Measurements from ENCODE around the gene DAAM1.

- no peak for TF ChIP-seq FOSL2 (IDR thresholded peaks at IDR 0.05; ENCODE audit: borderline replicate concordance, low read depth)
- TF ChIP-seq TAF1 (IDR thresholded peaks at IDR 0.05; ENCODE audit: borderline replicate concordance, low read depth, low read length): no peak
- peak; percentile 28 for TF ChIP-seq CTCF (IDR thresholded peaks at IDR 0.05)
- TF ChIP-seq POLR2AphosphoS5 (IDR thresholded peaks at IDR 0.05; ENCODE audit: low read depth, low read length): no peak
- no peak for TF ChIP-seq MAX (IDR thresholded peaks at IDR 0.05; ENCODE audit: low read depth)
- no peak for TF ChIP-seq ELF1 (IDR thresholded peaks at IDR 0.05)
- TF ChIP-seq REST (IDR thresholded peaks at IDR 0.05; ENCODE audit: low read depth, low read length): no peak
- TF ChIP-seq EP300 (IDR thresholded peaks at IDR 0.05; ENCODE audit: borderline replicate concordance in 1 of 2, low read depth in 1 of 2, low read length in 1 of 2): no peak
- no peak for TF ChIP-seq EZH2phosphoT487 (IDR thresholded peaks at IDR 0.05; ENCODE audit: borderline replicate concordance, low read depth)
- TF ChIP-seq NFIC (IDR thresholded peaks at IDR 0.05; ENCODE audit: borderline replicate concordance): no peak
- TF ChIP-seq YY1 (IDR thresholded peaks at IDR 0.05; ENCODE audit: low read depth): no peak
- TF ChIP-seq JUND (IDR thresholded peaks at IDR 0.05): no peak
Observed at GRCh38 chr14:59277659-59278058, 89.2 kb downstream of the DAAM1 start.
